ENCODE measurements around the gene ST6GALNAC3. TPM values are rescaled to one million over a fixed set of nuclear protein-coding genes. Genes with fewer than 3 reads are reported as not detected.

Gene ST6GALNAC3
- total RNA-seq, 2 donors from 2014 or later, result 6.3 to 7.6 TPM

DNA sequence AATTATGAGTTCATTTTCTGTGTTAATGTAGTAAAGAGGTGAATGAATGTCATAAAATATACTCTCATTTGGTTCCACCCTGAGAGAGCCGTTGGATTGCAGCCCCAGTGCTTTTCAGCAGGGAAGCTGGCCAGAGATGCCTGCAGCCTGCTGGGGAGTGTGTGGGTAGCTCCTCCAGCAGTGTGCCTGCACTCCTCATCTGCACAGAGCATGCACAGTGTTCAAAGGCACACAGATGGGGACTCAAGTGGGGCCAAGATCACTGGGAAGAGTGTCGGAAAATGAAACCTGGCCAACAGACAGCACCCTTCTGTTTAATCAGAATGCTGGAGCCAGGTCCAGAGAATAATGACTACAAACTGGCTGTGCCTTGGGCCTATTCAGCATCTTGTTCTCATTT is 206.8 kb downstream of the ST6GALNAC3 start:
- Histone ChIP-seq H3K27ac (ENCODE audit: low read depth, low read length) (no peak overlapping the region), H3K4me3 (ENCODE audit: low read length) (no peak overlapping the region), H3K27me3 (ENCODE audit: control insufficient read depth, insufficient read depth, low read length, poor library complexity, severe bottlenecking) (no peaks in the 10 kb centered on the region), H3K36me3 (ENCODE audit: control insufficient read depth, insufficient read depth, low read length) (no peaks in the 10 kb centered on the region), H3K9ac (ENCODE audit: extremely low read depth, low read length, poor library complexity, severe bottlenecking) (no peak overlapping the region), H3K9me3 (ENCODE audit: control insufficient read depth, low read length) (no peaks in the 10 kb centered on the region), H3K4me1 (ENCODE audit: control insufficient read depth, insufficient read depth, low read length) (no peaks in the 10 kb centered on the region)
- Mint-ChIP-seq H3K27me3 (ENCODE audit: insufficient read depth) (peaks cover 2% of the 10 kb centered on the region), H3K36me3 (ENCODE audit: low read depth) (no peaks in the 10 kb centered on the region), H3K27ac (no peak overlapping the region), H3K4me1 (no peaks in the 10 kb centered on the region), H3K4me3 (no peak overlapping the region), H3K9me3 (no peaks in the 10 kb centered on the region)
- no peak for TF ChIP-seq CTCF (conservative IDR thresholded peaks at IDR 0.05)
- whole genome bisulfite sequencing, 2 experiments (ENCODE audit: insufficient coverage in 1 of 2, insufficient read length in 1 of 2), result 83 to 100% methylated on average over 1 to 2 of the region's 2 CpGs
- DNase-seq, result no peak

DNA sequence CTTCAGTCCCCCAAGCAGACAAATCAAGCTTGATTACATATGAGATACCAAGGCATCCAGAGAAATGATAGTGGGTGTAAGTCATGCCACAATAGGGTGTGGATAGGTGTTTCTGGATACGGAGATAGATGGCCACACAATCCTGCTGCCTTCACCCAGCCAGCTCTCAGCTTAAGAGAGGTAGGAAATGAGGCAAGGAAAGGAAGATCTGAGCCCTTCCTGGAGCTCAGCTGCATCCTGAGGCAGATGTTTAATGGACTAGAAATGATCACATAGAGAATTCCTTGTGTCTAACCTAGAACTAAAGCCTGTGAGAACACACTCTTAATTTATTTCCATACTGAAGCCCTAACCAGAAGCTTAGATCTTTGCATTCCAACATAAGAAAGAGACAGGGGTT is 210.3 kb downstream of the ST6GALNAC3 start:
- Mint-ChIP-seq H3K9me3 (no peaks in the 10 kb centered on the region), H3K4me3 (no peak overlapping the region), H3K4me1 (peaks cover 11% of the 10 kb centered on the region), H3K27ac (no peak overlapping the region), H3K27me3 (ENCODE audit: insufficient read depth) (no peaks in the 10 kb centered on the region), H3K36me3 (ENCODE audit: low read depth) (no peaks in the 10 kb centered on the region)
- Histone ChIP-seq H3K4me1 (ENCODE audit: control insufficient read depth, insufficient read depth, low read length) (no peaks in the 10 kb centered on the region), H3K27ac (ENCODE audit: low read depth, low read length) (no peak overlapping the region), H3K9ac (ENCODE audit: extremely low read depth, low read length, poor library complexity, severe bottlenecking) (no peak overlapping the region), H3K9me3 (ENCODE audit: control insufficient read depth, low read length) (no peaks in the 10 kb centered on the region), H3K36me3 (ENCODE audit: control insufficient read depth, insufficient read depth, low read length) (no peaks in the 10 kb centered on the region), H3K4me3 (ENCODE audit: low read length) (no peak overlapping the region), H3K27me3 (ENCODE audit: control insufficient read depth, insufficient read depth, low read length, poor library complexity, severe bottlenecking) (no peaks in the 10 kb centered on the region)
- no peak for TF ChIP-seq CTCF (conservative IDR thresholded peaks at IDR 0.05)
- DNase-seq, result no peak
- WGBS, 2 experiments (ENCODE audit: insufficient coverage in 1 of 2, insufficient read length in 1 of 2), result 97% methylated on average over 1 of the region's 1 CpG; no CpG with 5 or more reads in 1 of the 2 experiments

GRCh38 chr1:76285578-76286135 is 211.1 kb downstream of the ST6GALNAC3 start:
- 79 to 100% methylated on average over 1 to 4 of the region's 4 CpGs for WGBS, 2 experiments (ENCODE audit: insufficient coverage in 1 of 2, insufficient read length in 1 of 2)
- Mint-ChIP-seq H3K27ac (no peak overlapping the region), H3K4me1 (peaks cover 16% of the 10 kb centered on the region)

More at GRCh38 chr1:76285578-76286135, 211.1 kb downstream of the ST6GALNAC3 start:
- no peak overlapping the region for H3K9ac ChIP-seq (ENCODE audit: extremely low read depth, low read length, poor library complexity, severe bottlenecking)
- no peak for DNase-seq
- no peaks in the 10 kb centered on the region for H3K9me3 ChIP-seq (ENCODE audit: control insufficient read depth, low read length)
- H3K27me3 ChIP-seq (ENCODE audit: control insufficient read depth, insufficient read depth, low read length, poor library complexity, severe bottlenecking), result no peaks in the 10 kb centered on the region
- H3K4me1 ChIP-seq (ENCODE audit: control insufficient read depth, insufficient read depth, low read length), result no peaks in the 10 kb centered on the region
- H3K36me3 Mint-ChIP-seq (ENCODE audit: low read depth), result no peaks in the 10 kb centered on the region
- no peak overlapping the region for H3K27ac ChIP-seq (ENCODE audit: low read depth, low read length)
- H3K36me3 ChIP-seq (ENCODE audit: control insufficient read depth, insufficient read depth, low read length), result no peaks in the 10 kb centered on the region
- no peaks in the 10 kb centered on the region for H3K9me3 Mint-ChIP-seq
- TF ChIP-seq CTCF (conservative IDR thresholded peaks at IDR 0.05), result no peak
- no peak overlapping the region for H3K4me3 Mint-ChIP-seq
- no peaks in the 10 kb centered on the region for H3K27me3 Mint-ChIP-seq (ENCODE audit: insufficient read depth)
- no peak overlapping the region for H3K4me3 ChIP-seq (ENCODE audit: low read length)
